ENCODE data around the gene ODAD3.

GRCh38 chr19:11448410-11448809 lies 13.5 kb upstream of the ODAD3 start:
- TF ChIP-seq POLR2AphosphoS5 (IDR thresholded peaks at IDR 0.05; ENCODE audit: borderline replicate concordance, low read depth, low read length) (no peak), EZH2 (IDR thresholded peaks at IDR 0.05) (no peak), FOXP2 (optimal IDR thresholded peaks at IDR 0.05; ENCODE audit: control extremely low read depth, extremely low read length, insufficient read depth) (no peak)
